IPS-20b (cell line): ENCODE results near the gene GPR149.

Experiments
- H3K27ac ChIP-seq: one replicate; pipeline ENCODE4 v1.5.1; 2013; ENCODE audit warnings: low read length
- H3K27me3 ChIP-seq: 2 replicates; pipeline ENCODE4 v1.6.1; 2013; ENCODE audit warnings: mild to moderate bottlenecking, low read length, inconsistent platforms; ENCODE audit not compliant: insufficient read depth
- H3K36me3 ChIP-seq: 2 replicates; pipeline ENCODE4 v1.6.1; 2013; ENCODE audit warnings: low read depth, mild to moderate bottlenecking, inconsistent platforms, low read length, moderate library complexity; ENCODE audit not compliant: insufficient read depth
- H3K4me1 ChIP-seq: 2 replicates; pipeline ENCODE4 v1.6.1; 2013; ENCODE audit warnings: mild to moderate bottlenecking, control low read depth, inconsistent platforms, low read length, moderate library complexity; ENCODE audit not compliant: insufficient read depth
- H3K4me3 ChIP-seq: 2 replicates; pipeline ENCODE4 v1.5.1; 2013; ENCODE audit warnings: mild to moderate bottlenecking, low read length, inconsistent platforms
- H3K9ac ChIP-seq: 2 replicates; pipeline ENCODE4 v1.6.1; 2013; ENCODE audit warnings: low read depth, mild to moderate bottlenecking, inconsistent platforms, low read length, moderate library complexity
- H3K9me3 ChIP-seq: 2 replicates; pipeline ENCODE4 v1.6.1; 2013; ENCODE audit warnings: mild to moderate bottlenecking, low read depth, low read length, inconsistent platforms; ENCODE audit not compliant: insufficient read depth

Gene GPR149

GRCh38 chr3:154294016-154294415 lies 136.0 kb downstream of the GPR149 start:
- Histone ChIP-seq H3K36me3 (peaks cover 94% of the 10 kb centered on the region), H3K4me3 (no peak overlapping the region), H3K27ac (no peak overlapping the region), H3K4me1 (no peaks in the 10 kb centered on the region), H3K9me3 (no peaks in the 10 kb centered on the region), H3K27me3 (no peaks in the 10 kb centered on the region), H3K9ac (no peak overlapping the region)

DNA sequence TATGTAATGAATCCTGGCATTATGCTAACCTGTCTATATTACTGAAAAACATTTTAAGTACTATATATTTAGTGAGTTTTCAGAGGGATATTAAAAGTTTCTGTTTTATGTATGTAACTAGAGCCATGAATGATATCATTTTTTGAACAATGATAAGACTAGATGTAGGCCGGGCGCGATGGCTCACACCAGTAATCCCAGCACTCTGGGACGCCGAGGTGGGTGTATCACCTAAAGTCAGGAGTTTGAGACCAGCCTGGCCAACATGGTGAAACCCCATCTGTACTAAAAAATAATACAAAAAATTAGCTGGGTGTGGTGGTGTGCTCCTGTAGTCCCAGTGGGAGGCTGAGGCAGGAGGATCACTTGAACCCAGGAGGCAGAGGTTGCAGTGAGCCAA lies 139.8 kb downstream of the GPR149 start:
- H3K36me3 ChIP-seq = peaks cover 95% of the 10 kb centered on the region
- no peak overlapping the region for H3K9ac ChIP-seq
- no peaks in the 10 kb centered on the region for H3K4me1 ChIP-seq
- no peaks in the 10 kb centered on the region for H3K9me3 ChIP-seq
- no peak overlapping the region for H3K4me3 ChIP-seq
- no peaks in the 10 kb centered on the region for H3K27me3 ChIP-seq
- no peak overlapping the region for H3K27ac ChIP-seq
